SHP77 treated with DMSO at 0.1 percent for 48 hours (cell line): ENCODE data around the gene XCL1.
"Not testable (repeated sequence)": the region's sequence is repeated elsewhere in the genome, so short reads cannot be mapped to it uniquely, and the experiment has no call there.

ENCODE experiments used
- DNase-seq: peaks from one replicate; lab custom pipeline; 2025; lab: John Stamatoyannopoulos, UW

Gene XCL1

GRCh38 chr1:168567568-168567967 lies 8.8 kb upstream of the XCL1 start:
- no peak for DNase-seq

DNA sequence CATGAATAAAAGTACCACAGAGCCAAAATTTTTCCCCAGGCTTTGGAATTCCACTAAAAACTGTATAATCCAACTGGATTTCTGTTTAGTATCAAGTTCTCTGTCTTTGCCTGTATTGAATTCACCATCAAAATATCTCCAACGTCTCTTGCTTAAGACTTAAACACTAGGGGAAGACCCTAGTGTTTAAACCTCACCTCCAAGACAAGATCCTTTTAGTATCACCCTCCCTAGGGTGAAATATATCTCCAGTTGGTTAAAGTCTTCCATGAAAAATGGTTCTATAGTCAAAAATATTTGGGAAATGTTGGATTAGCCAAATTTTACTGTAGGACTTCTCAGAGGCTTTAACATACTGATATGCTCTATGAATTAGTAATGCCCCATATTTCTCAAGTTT lies 8.1 kb upstream of the XCL1 start:
- DNase-seq = no peak

DNA sequence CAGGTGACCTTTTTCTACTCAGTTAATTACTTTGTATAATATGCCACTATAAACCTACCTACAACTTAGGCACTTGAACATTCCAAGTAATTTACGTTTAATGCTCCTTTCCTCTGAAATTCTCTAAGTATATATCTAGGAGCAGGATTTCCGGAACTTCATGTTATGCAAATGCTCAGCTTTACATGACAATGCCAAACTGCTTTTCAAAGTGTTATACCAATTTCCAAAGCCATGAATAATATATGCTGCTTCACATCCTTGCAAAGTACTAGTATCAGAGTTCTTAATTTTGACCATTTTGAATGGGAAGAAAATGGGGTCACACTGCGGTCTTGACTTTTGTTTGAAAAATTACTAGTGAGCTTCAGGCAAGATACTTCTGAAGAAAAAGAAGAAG lies 5.8 kb upstream of the XCL1 start:
- no peak for DNase-seq

- no peak for DNase-seq
Measured at GRCh38 chr1:168572633-168573032, 3.8 kb upstream of the XCL1 start.

GRCh38 chr1:168574234-168574633 lies 2.2 kb upstream of the XCL1 start:
- not testable (repeated sequence) for DNase-seq

DNA sequence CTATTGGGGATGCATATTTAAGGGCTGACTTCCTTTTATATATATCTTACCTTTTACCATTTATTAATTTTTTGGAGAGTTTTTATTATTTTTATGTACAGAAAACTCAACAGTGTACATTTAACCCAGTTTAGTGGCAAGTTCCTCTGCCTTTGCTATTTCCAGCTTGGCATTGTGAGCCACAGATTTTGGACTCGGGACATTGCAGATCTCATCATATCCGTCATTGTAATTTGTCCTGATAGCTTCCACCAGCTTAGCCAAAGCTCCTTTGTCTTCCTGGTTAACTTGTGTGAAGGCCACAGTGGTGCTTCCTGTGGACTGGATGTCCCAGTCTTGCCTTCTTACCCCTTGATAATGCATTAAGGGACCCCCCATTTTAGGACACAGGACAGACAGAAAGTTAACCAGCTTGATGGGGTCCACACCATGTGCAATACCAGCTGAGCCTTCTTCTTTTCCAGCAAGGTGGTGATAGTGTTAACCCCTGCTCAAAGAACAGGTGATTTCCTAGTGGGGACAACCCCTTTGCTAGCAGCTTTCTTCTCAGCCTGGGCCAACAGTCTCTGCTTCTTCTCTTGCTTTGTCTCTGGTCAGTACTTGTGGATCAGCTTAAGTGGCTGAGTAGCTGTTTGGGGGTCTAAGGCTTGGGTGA lies 2.3 kb downstream of the XCL1 start:
- not testable (repeated sequence) for DNase-seq

GRCh38 chr1:168580290-168580689 lies 3.9 kb downstream of the XCL1 start:
- DNase-seq = not testable (repeated sequence)

DNA sequence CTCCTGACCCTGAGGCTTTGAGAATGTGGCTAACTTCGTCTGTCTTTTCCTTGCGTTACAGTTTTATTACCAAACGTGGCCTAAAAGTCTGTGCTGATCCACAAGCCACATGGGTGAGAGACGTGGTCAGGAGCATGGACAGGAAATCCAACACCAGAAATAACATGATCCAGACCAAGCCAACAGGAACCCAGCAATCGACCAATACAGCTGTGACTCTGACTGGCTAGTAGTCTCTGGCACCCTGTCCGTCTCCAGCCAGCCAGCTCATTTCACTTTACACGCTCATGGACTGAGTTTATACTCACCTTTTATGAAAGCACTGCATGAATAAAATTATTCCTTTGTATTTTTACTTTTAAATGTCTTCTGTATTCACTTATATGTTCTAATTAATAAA lies 4.6 kb downstream of the XCL1 start:
- DNase-seq = not testable (repeated sequence)

GRCh38 chr1:168581817-168582572 lies 5.6 kb downstream of the XCL1 start:
- DNase-seq = no peak

DNA sequence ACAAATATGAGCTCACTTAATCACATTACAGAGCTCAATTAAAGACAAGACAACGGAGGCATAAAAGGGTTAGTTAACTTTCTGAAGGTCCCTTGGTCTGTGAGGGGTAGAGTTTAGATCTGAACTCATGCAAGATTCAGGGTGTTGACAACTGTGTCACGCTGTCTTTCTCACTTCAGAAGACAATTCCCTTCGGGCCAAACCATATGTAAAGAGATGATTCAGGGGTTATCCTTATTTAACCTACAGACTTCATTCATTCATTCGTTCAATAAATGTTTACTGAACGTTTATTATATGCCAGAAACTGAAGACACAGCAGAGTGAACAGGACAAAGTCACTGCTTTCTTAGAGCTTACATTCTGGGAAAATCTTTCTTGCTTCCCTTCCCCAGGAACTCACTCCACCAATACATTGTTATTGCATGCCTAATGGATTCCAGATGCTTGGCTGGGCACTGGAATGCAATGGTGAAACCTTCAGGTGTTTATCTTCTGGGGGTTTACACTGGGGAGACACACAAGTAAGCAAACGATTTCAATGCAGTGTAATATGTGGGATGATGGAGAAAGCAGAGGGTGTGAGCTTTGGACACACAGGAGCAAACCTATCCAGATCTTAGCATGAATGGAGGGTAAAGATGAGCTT lies 6.4 kb downstream of the XCL1 start:
- DNase-seq = no peak

GRCh38 chr1:168583571-168583970 lies 7.2 kb downstream of the XCL1 start:
- no peak for DNase-seq

DNA sequence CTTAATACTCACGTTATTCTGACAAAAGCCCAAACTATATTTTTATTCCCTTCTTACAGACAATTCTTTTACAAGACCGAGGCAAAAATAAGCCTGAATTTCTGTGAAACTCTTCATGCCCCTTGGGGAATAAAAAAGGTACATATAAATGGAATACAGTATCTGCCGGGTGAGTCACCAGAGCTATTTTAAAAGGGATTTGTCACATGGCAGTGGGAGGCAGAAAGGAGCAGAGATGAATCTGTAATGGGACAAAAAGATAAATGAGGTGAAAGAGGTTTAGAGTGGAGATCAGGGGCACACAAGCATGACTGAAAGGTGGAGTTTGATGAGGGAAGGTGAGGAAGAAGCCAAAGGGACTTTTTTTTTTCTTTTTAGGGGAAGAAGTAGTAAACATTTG lies 8.8 kb downstream of the XCL1 start:
- no peak for DNase-seq

DNA sequence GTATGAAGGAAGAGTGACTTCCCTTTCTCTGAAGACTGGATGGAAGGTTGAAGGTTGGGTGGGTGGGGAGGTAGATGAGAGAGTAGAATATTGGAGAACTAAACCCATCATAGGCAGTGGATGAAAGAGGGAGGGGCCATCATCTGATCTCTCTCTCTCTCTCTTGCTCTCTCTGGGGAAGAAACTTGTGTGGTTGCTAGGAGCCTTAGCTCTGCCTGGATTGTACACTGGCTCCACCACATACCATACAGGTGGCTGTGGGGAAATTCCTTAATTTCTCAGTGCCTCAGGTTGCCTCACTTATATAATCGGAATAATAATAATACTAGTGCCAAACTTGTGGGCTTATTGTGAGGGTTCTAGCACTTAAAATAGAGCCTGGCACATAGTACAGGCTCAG lies 9.5 kb downstream of the XCL1 start:
- DNase-seq = no peak

GRCh38 chr1:168589167-168589566 lies 12.8 kb downstream of the XCL1 start:
- DNase-seq = no peak

GRCh38 chr1:168591066-168591465 lies 14.7 kb downstream of the XCL1 start:
- DNase-seq = no peak

GRCh38 chr1:168591641-168592250 lies 15.3 kb downstream of the XCL1 start:
- no peak for DNase-seq

- DNase-seq = not testable (repeated sequence)
Measured at GRCh38 chr1:168595403-168595802, 19.0 kb downstream of the XCL1 start.

DNA sequence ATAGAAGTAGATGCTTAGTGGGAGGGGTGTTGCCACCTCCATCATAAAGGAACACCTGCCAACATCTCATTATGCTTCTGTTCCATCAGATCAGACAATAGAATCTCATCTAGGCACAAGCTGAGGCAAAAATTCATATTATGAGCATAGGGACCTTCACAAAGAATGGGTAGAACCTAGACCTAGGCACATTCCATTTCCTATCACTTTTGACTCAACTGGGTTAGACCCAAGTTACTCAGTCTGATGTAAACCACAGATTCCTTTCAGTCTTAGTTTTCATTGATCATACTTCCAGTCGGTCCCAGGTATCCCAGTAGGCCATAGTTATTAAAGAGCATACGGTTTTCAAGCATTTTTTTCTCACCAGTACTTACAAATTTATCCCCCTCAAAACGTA lies 21.7 kb downstream of the XCL1 start:
- DNase-seq = no peak

GRCh38 chr1:168598892-168599291 lies 22.5 kb downstream of the XCL1 start:
- no peak for DNase-seq

GRCh38 chr1:168599641-168600040 lies 23.2 kb downstream of the XCL1 start:
- DNase-seq = no peak

- DNase-seq = no peak
Measured at GRCh38 chr1:168601051-168601450, 24.6 kb downstream of the XCL1 start.

GRCh38 chr1:168603501-168604110 lies 27.2 kb downstream of the XCL1 start:
- DNase-seq = peak; percentile 84
